Panc1 (cell line): Measurements from ENCODE around the gene RACK1.
A peak's percentile ranks its signal among the peaks of the same experiment; 100 is the strongest.
"Not testable (repeated sequence)": the region's sequence is repeated elsewhere in the genome, so short reads cannot be mapped to it uniquely, and the experiment has no call there.

ENCODE experiments used
- CTCF ChIP-seq: fragments of 450-650 bp; IDR thresholded peaks from 2 replicates; pipeline ENCODE4 v1.5.1; 2017; ENCODE audit warnings: mild to moderate bottlenecking
- POLR2AphosphoS5 ChIP-seq: IDR thresholded peaks from 2 replicates; pipeline ENCODE4 v1.6.1; 2012; ENCODE audit warnings: mild to moderate bottlenecking, low read depth, low read length, moderate library complexity
- REST ChIP-seq, 2 experiments: IDR thresholded peaks; 2 replicates each; pipeline ENCODE4 v1.6.1; 2011 to 2012; ENCODE audit warnings: low read depth in 2 of 2, control low read depth in 1 of 2, low read length in 1 of 2, mild to moderate bottlenecking in 1 of 2, moderate library complexity in 1 of 2; ENCODE audit not compliant: insufficient read depth in 1 of 2
- TCF7L2 ChIP-seq: IDR thresholded peaks from 2 replicates; pipeline ENCODE4 v1.6.1; 2011; ENCODE audit warnings: mild to moderate bottlenecking, low read depth, low read length, inconsistent platforms

- TF ChIP-seq REST (IDR thresholded peaks at IDR 0.05; ENCODE audit: insufficient read depth in 1 of 2, low read depth in 2 of 2, low read length in 1 of 2); TCF7L2; POLR2AphosphoS5: not testable (repeated sequence)
- TF ChIP-seq CTCF = peak; percentile 68
These were observed 29.7 kb upstream of the RACK1 start for GRCh38 chr5:181273433-181273744.
